ENCODE data around the gene ALCAM. TPM values are rescaled to one million over a fixed set of nuclear protein-coding genes. Genes with fewer than 3 reads are reported as not detected.

ALCAM gene
- total RNA-seq, 1 donor from 2014 or later: 294 TPM

DNA sequence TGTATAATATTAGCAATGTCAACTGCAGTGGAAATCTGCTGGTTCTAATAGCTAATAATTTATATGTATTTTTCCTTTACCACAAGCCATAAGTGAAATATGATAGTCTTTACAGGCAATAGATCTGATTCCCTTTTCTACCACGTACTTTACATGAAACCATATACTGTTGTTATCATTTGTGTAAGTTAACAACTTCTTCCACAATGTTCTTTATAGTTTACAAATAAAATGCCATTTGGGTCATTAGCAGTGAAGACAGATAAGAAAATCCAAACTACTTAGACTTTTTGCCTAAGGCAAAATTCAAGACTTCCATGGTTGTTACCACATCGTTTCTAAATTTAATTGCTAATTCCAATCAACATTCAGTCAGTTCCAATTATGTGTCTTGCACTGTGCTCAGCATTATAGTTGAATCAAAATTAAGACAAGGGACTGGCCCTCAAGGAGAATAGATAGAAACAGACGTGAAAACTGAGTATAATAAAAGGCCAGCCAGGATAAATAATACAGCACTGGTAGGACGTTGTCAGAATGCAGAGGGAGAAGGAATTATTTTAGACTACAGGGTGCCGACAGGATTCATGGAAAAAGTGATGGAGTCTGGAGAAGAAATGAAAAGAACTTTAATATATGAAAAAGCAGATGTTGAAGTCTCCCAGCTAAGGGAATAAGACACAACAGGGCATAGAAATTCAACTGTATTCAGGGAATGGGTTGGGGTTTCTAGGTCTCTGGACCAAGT lies 249.8 kb downstream of the ALCAM start:
- FAIRE-seq: no peak
- TF ChIP-seq, protein P1, sequence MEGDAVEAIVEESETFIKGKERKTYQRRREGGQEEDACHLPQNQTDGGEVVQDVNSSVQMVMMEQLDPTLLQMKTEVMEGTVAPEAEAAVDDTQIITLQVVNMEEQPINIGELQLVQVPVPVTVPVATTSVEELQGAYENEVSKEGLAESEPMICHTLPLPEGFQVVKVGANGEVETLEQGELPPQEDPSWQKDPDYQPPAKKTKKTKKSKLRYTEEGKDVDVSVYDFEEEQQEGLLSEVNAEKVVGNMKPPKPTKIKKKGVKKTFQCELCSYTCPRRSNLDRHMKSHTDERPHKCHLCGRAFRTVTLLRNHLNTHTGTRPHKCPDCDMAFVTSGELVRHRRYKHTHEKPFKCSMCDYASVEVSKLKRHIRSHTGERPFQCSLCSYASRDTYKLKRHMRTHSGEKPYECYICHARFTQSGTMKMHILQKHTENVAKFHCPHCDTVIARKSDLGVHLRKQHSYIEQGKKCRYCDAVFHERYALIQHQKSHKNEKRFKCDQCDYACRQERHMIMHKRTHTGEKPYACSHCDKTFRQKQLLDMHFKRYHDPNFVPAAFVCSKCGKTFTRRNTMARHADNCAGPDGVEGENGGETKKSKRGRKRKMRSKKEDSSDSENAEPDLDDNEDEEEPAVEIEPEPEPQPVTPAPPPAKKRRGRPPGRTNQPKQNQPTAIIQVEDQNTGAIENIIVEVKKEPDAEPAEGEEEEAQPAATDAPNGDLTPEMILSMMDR (IDR thresholded peaks at IDR 0.05; ENCODE audit: insufficient read depth, low read length, severe bottlenecking): no peak

DNA sequence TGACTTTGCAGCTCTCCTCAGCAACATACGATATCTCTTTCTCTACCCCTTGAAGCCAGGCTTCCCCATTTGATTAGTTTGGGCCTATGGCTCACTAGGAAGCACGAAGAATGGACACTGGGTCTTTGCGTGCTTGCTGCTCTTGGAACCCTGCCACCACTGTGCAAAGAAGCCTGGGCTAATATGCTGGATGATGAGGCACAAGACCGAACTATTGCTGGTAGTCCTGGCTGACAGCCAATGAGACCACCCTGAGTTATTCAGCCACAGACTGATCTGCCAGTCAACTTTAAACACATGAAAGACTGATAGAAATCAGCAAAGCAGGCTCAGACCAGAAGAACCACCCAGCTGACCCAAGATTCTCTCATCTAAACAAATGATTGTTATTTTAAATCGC lies 251.8 kb downstream of the ALCAM start:
- Histone ChIP-seq H3K4me3 (ENCODE audit: low read depth, low read length) (no peak overlapping the region), H3K36me3 (ENCODE audit: control insufficient read depth, insufficient read depth, low read length) (no peaks in the 10 kb centered on the region), H3K27me3 (ENCODE audit: control insufficient read depth, insufficient read depth, low read length) (no peaks in the 10 kb centered on the region)
- DNase-seq (ENCODE audit: low read depth): no peak
- no peak for FAIRE-seq
- TF ChIP-seq, protein P1 (IDR thresholded peaks at IDR 0.05; ENCODE audit: insufficient read depth, low read length, severe bottlenecking): no peak

More for the DNA sequence above, 249.8 kb downstream of the ALCAM start:
- no peak for DNase-seq (ENCODE audit: low read depth)
- Histone ChIP-seq H3K4me3 (ENCODE audit: low read depth, low read length) (no peak overlapping the region), H3K36me3 (ENCODE audit: control insufficient read depth, insufficient read depth, low read length) (no peaks in the 10 kb centered on the region), H3K27me3 (ENCODE audit: control insufficient read depth, insufficient read depth, low read length) (no peaks in the 10 kb centered on the region)

DNA sequence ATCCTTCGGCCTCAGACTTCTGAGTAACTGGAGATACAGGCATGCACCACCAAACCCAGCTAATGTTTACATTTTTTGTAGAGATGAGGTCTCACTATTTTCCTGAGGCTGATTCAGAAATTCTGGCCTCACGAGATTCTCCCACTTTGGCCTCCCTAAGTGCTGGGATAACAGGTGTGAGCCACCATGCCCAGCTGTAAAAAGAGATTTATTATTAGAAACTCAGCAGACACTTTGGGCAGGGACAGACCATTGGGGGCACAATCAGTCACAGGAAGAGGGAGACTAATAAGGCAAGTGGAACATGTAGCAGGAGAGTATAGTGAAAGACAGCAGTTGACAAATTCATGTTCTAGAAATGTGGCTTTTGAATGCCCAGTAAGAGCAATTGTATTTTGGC lies 252.9 kb downstream of the ALCAM start:
- Histone ChIP-seq H3K36me3 (ENCODE audit: control insufficient read depth, insufficient read depth, low read length) (no peaks in the 10 kb centered on the region), H3K4me3 (ENCODE audit: low read depth, low read length) (no peak overlapping the region), H3K27me3 (ENCODE audit: control insufficient read depth, insufficient read depth, low read length) (no peaks in the 10 kb centered on the region)
- DNase-seq (ENCODE audit: low read depth): no peak
- FAIRE-seq: no peak
- TF ChIP-seq, protein P1 (IDR thresholded peaks at IDR 0.05; ENCODE audit: insufficient read depth, low read length, severe bottlenecking): no peak

DNA sequence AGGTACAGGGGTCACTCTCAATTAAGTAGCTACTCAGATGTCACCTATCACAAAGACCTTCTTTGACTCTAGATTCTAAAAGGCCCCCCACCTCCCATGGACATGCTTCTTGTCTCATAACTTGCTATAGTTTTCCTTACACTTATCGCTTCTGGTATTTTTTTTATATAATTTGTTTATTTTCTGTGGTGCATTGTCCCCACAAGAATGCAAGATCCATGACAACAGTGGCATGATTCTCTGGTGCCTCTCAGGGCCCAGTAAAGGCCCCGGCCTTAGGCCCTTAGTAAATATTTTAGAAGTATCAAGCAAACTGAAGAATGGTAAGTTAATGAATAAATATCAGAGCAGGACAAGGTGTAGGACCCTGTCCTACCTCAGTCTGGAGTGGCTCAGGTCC lies 253.5 kb downstream of the ALCAM start:
- no peaks in the 10 kb centered on the region for H3K36me3 ChIP-seq (ENCODE audit: control insufficient read depth, insufficient read depth, low read length)
- FAIRE-seq (no peak), DNase-seq (ENCODE audit: low read depth) (no peak)
- TF ChIP-seq, protein P1 (IDR thresholded peaks at IDR 0.05; ENCODE audit: insufficient read depth, low read length, severe bottlenecking): no peak
- no peak overlapping the region for H3K4me3 ChIP-seq (ENCODE audit: low read depth, low read length)
- H3K27me3 ChIP-seq (ENCODE audit: control insufficient read depth, insufficient read depth, low read length): no peaks in the 10 kb centered on the region

DNA sequence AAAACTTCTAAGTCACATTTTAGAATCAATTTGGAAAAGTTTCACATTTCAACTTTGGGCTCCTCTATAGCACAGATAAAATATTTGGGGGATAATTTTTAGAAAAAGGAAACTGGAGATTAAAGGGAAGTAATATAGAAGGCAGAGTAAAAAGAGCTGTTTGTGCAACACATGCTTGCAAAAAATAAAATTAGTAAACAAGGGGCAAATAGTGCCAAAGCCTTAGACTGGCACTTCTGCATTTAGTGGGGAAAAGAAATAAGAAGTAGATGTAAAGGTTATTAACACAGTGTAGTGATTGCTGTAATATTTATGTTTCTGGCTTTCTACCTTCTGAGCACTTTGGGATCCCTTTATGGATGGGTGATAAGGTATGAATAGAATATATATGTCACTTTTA lies 255.5 kb downstream of the ALCAM start:
- H3K4me3 ChIP-seq (ENCODE audit: low read depth, low read length): no peak overlapping the region
- no peak for DNase-seq (ENCODE audit: low read depth)
- no peaks in the 10 kb centered on the region for H3K36me3 ChIP-seq (ENCODE audit: control insufficient read depth, insufficient read depth, low read length)
- TF ChIP-seq, protein P1 (IDR thresholded peaks at IDR 0.05; ENCODE audit: insufficient read depth, low read length, severe bottlenecking): no peak
- H3K27me3 ChIP-seq (ENCODE audit: control insufficient read depth, insufficient read depth, low read length): no peaks in the 10 kb centered on the region
- FAIRE-seq: no peak

Data from bronchial epithelial cell (primary cell).